ENCODE measurements around the gene POF1B. TPM values are rescaled to one million over a fixed set of nuclear protein-coding genes. Genes with fewer than 3 reads are reported as not detected.
"Not testable (repeated sequence)": the region's sequence is repeated elsewhere in the genome, so short reads cannot be mapped to it uniquely, and the experiment has no call there.

Gene POF1B
- total and polyA plus RNA-seq, 11 donors, result 0.91 to 9.1 (median 4.7) TPM

- 66 to 82% (median 70%) methylated on average over 3 of the region's 3 CpGs for WGBS, 4 donors
- DNase-seq (no peak), ATAC-seq (no peak)
- no peaks in the 10 kb centered on the region for H3K9me3 ChIP-seq
- intact Hi-C loops (cut with DNase I), result no loop called here
- no peaks in the 10 kb centered on the region for H3K4me1 ChIP-seq
- no peaks in the 10 kb centered on the region for H3K36me3 ChIP-seq
- H3K27me3 ChIP-seq, result peaks cover 0 to 3% (median 0%) of the 10 kb centered on the region in 9 donors
- TF ChIP-seq CTCF (IDR thresholded peaks at IDR 0.05) (no peak), POLR2A (IDR thresholded peaks at IDR 0.05) (no peak)
- no peak overlapping the region for H3K27ac ChIP-seq
- H3K4me3 ChIP-seq, result no peak overlapping the region
Measured at GRCh38 chrX:85303544-85303943, 75.9 kb downstream of the POF1B start.

- no peak for DNase-seq
- Histone ChIP-seq H3K36me3 (no peaks in the 10 kb centered on the region), H3K27me3 (no peaks in the 10 kb centered on the region), H3K4me3 (no peak overlapping the region), H3K4me1 (no peaks in the 10 kb centered on the region), H3K9me3 (peaks cover 0 to 5% (median 0%) of the 10 kb centered on the region in 12 donors), H3K27ac (no peak overlapping the region)
- ATAC-seq, result no peak
- intact Hi-C loops (cut with DNase I), result no loop called here
- 73 to 94% (median 88%) methylated on average over 7 of the region's 7 CpGs for WGBS, 4 donors
- TF ChIP-seq CTCF (IDR thresholded peaks at IDR 0.05) (no peak), POLR2A (IDR thresholded peaks at IDR 0.05) (no peak)
Measured at GRCh38 chrX:85288992-85289723, 90.3 kb downstream of the POF1B start.

GRCh38 chrX:85285286-85285685 lies 94.2 kb downstream of the POF1B start:
- H3K36me3 ChIP-seq; H3K4me1 ChIP-seq; H3K9me3 ChIP-seq; ATAC-seq; H3K27me3 ChIP-seq; intact Hi-C loops (cut with DNase I); H3K4me3 ChIP-seq; H3K27ac ChIP-seq; DNase-seq: not testable (repeated sequence)
- WGBS, 4 donors, result 78 to 97% (median 88%) methylated on average over 6 of the region's 6 CpGs

- ATAC-seq, result peak in 3 of 4 donors; percentile 34 to 38 (median 36)
Measured at GRCh38 chrX:85244450-85245211, 134.8 kb downstream of the POF1B start.

More at GRCh38 chrX:85244450-85245211, 134.8 kb downstream of the POF1B start:
- no peak for TF ChIP-seq POLR2A (IDR thresholded peaks at IDR 0.05)
- no peak for TF ChIP-seq CTCF (IDR thresholded peaks at IDR 0.05)
- intact Hi-C loops (cut with DNase I), result no loop called here
- Histone ChIP-seq H3K9me3 (no peaks in the 10 kb centered on the region), H3K36me3 (no peaks in the 10 kb centered on the region), H3K4me3 (peak overlapping the region; percentile 32 to 69 (median 55)), H3K27me3 (no peaks in the 10 kb centered on the region), H3K27ac (peak overlapping the region in 4 of 12 donors; percentile 9 to 44 (median 30)), H3K4me1 (peaks cover 0 to 6% (median 0%) of the 10 kb centered on the region in 12 donors)
- DNase-seq, result peak in 1 of 5 donors; percentile 22
- 0 to 48% (median 15%) methylated on average over 41 to 42 of the region's 42 CpGs for WGBS, 4 donors
